HepG2 (cell line): ENCODE data around the gene ZNF700. TPM values are rescaled to one million over a fixed set of nuclear protein-coding genes. Genes with fewer than 3 reads are reported as not detected.

Experiments
- CCDC6 ChIP-seq: sonication (generic); formaldehyde crosslinking; IDR thresholded peaks from 2 replicates; pipeline ENCODE4 v1.8.1; 2022; ENCODE audit warnings: mild to moderate bottlenecking, missing genetic modification reagents, moderate library complexity
- CSRNP2 ChIP-seq: sonication (generic); formaldehyde crosslinking; conservative IDR thresholded peaks from 2 replicates; pipeline ENCODE4 v1.8.0; 2022; ENCODE audit warnings: low read depth, missing genetic modification reagents
- HNRNPH1 ChIP-seq: fragments of 200-400 bp; formaldehyde crosslinking; optimal IDR thresholded peaks from 2 replicates; pipeline ENCODE3; 2017; ENCODE audit warnings: mild to moderate bottlenecking, low read depth, low read length
- KLF6 ChIP-seq: IDR thresholded peaks from 2 replicates; pipeline ENCODE4 v1.8.0; 2016; ENCODE audit warnings: missing biosample characterization, missing genetic modification reagents
- MLXIP ChIP-seq: sonication (generic); formaldehyde crosslinking; IDR thresholded peaks from 2 replicates; pipeline ENCODE4 v1.9.0; 2021; ENCODE audit warnings: missing genetic modification reagents, borderline replicate concordance
- PHF20 ChIP-seq: sonication (generic); formaldehyde crosslinking; IDR thresholded peaks from 2 replicates; pipeline ENCODE4 v1.5.0; 2020; ENCODE audit warnings: mild to moderate bottlenecking, missing genetic modification reagents
- POLR2A ChIP-seq, 2 experiments: IDR thresholded peaks; 2 replicates each; pipeline ENCODE4 v1.6.1; 2011; ENCODE audit warnings: low read depth in 2 of 2, low read length in 2 of 2, mild to moderate bottlenecking in 1 of 2, moderate library complexity in 1 of 2; ENCODE audit not compliant: insufficient read depth in 1 of 2
- SIN3A ChIP-seq: IDR thresholded peaks from 2 replicates; pipeline ENCODE4 v1.6.1; 2011; ENCODE audit warnings: low read depth, mild to moderate bottlenecking, control low read depth, low read length, borderline replicate concordance
- SIX1 ChIP-seq: sonication (generic); formaldehyde crosslinking; IDR thresholded peaks from 2 replicates; pipeline ENCODE4 v1.4.0; 2020; ENCODE audit warnings: missing genetic modification reagents, borderline replicate concordance
- TRIM24 ChIP-seq: sonication (generic); formaldehyde crosslinking; IDR thresholded peaks from 2 replicates; pipeline ENCODE4 v1.8.0; 2022; ENCODE audit warnings: mild to moderate bottlenecking, missing genetic modification reagents
- ZC3H13 ChIP-seq: sonication (generic); formaldehyde crosslinking; IDR thresholded peaks from 2 replicates; pipeline ENCODE4 v1.8.1; 2023; ENCODE audit warnings: mild to moderate bottlenecking, missing genetic modification reagents, moderate library complexity
- ZNF451 ChIP-seq: sonication (generic); formaldehyde crosslinking; IDR thresholded peaks from 2 replicates; pipeline ENCODE4 v1.5.0; 2020; ENCODE audit warnings: mild to moderate bottlenecking, missing genetic modification reagents
- ZNF501 ChIP-seq: sonication (generic); formaldehyde crosslinking; IDR thresholded peaks from 2 replicates; pipeline ENCODE4 v1.5.1; 2020; ENCODE audit warnings: mild to moderate bottlenecking, moderate library complexity, missing genetic modification reagents
- ZNF543 ChIP-seq: sonication (generic); formaldehyde crosslinking; IDR thresholded peaks from 2 replicates; pipeline ENCODE4 v1.4.0; 2020; ENCODE audit warnings: mild to moderate bottlenecking, missing genetic modification reagents
- ZSCAN22 ChIP-seq: sonication (generic); formaldehyde crosslinking; IDR thresholded peaks from 2 replicates; pipeline ENCODE4 v1.4.0; 2020; ENCODE audit warnings: mild to moderate bottlenecking, missing genetic modification reagents
- ZSCAN30 ChIP-seq: sonication (generic); formaldehyde crosslinking; IDR thresholded peaks from 2 replicates; pipeline ENCODE4 v1.5.0; 2020; ENCODE audit warnings: mild to moderate bottlenecking, missing genetic modification reagents
- polyA plus RNA-seq, 8 experiments: library from polyadenylated mRNA; depleted of rRNA in 3 of 8; stranded (reverse) in 7 of 8; unstranded in 1 of 8; fragments of >200 nt; fragmentation: Illumina TruSeq in 4 of 8; extraction: Trizol in 4 of 8; gene quantifications; 2 replicates each; pipeline versions ENCODE4 v1.2.1 to v1.2.3, GENCODE V29; 2011 to 2016; ENCODE audit warnings: low read depth in 4 of 8, missing spikeins in 1 of 8, mixed read lengths in 1 of 8; ENCODE audit not compliant: insufficient read depth in 1 of 8
- total RNA-seq, 5 experiments: library from RNA; depleted of rRNA; stranded (reverse); fragments of >200 nt; fragmentation: Illumina TruSeq; extraction: Trizol; gene quantifications; 2 replicates each; pipeline ENCODE4 v1.2.3, GENCODE V29; 2016; ENCODE audit warnings: low read depth in 1 of 5
- TF ChIP-seq, protein P1 (sequence below): sonication (generic); formaldehyde crosslinking; IDR thresholded peaks from 2 replicates; pipeline ENCODE4 v1.4.0; 2020; ENCODE audit warnings: mild to moderate bottlenecking, missing genetic modification reagents, borderline replicate concordance
- TF ChIP-seq, protein P2 (sequence below): IDR thresholded peaks from 2 replicates; pipeline ENCODE4 v1.6.1; 2016; ENCODE audit warnings: mild to moderate bottlenecking, missing biosample characterization, missing genetic modification reagents

ZNF700 gene
- total and polyA plus RNA-seq, 2 of the 13 experiments (the other 11 are each of a cell fraction or from before 2014, with no cell fraction given) = 6.0 to 12.8 TPM

DNA sequence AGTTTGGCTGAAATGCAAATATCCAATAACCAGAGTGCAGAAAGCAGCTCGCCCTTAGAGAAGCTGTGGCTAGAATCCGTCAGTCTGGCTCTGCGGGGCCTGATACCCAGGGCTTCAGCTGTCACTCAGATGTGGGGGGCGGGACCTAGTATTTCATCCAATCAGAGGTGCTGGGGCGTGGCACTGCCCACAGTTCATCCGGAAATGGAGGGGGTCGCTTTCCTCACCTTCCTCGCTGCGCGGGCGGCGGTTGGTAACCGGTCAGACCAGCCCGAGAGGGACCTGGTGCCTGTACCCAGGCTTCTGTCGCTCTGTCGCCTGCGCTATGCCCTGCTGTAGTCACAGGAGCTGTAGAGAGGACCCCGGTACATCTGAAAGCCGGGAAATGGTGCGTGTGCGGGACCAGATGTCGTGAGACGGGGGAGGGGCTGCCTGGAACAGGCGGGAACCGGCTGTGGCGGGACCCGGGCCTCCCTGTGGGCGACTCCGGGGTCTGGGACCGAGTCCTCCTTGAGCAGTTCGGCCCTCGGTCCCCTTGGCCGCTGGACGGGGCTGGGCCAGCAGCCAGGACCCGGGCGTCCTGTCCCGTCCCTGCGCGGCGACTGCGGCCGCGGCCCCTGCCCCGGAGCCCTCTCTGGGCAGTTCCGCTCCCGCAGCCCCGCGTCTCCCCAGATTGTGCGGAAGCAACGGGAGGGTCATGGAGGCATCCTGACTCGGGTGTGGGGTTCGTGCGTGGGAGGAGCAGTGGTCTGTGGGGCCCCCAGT lies at the start of gene ZNF700 (continued):
- TF ChIP-seq MLXIP (0 out of 2 replicates have a peak, but pooled peaks have one; percentile 2), ZSCAN22 (CRISPR knock-in tag) (no peak), KLF6 (CRISPR knock-in tag) (peak; percentile 93), ZNF501 (CRISPR knock-in tag) (0 out of 2 replicates have a peak, but pooled peaks have one; percentile 51), HNRNPH1 (no peak), ZC3H13 (peak; percentile 65; the same call in 1 of the 2 replicates), PHF20 (CRISPR knock-in tag) (peak; percentile 67; the same call in 1 of the 2 replicates), ZNF451 (CRISPR knock-in tag) (peak; percentile 82; the same call in 1 of the 2 replicates), CCDC6 (CRISPR knock-in tag) (peak; percentile 71; the same call in 1 of the 2 replicates), CSRNP2 (no peak), POLR2A (IDR thresholded peaks at IDR 0.05; ENCODE audit: insufficient read depth in 1 of 2, low read depth in 2 of 2, low read length in 2 of 2) (peak; percentile 84 to 97), ZNF543 (peak; percentile 88; the same call in 1 of the 2 replicates), SIX1 (no peak), TRIM24 (CRISPR knock-in tag) (no peak), ZSCAN30 (CRISPR knock-in tag) (no peak), SIN3A (no peak)
- TF ChIP-seq, protein P1, sequence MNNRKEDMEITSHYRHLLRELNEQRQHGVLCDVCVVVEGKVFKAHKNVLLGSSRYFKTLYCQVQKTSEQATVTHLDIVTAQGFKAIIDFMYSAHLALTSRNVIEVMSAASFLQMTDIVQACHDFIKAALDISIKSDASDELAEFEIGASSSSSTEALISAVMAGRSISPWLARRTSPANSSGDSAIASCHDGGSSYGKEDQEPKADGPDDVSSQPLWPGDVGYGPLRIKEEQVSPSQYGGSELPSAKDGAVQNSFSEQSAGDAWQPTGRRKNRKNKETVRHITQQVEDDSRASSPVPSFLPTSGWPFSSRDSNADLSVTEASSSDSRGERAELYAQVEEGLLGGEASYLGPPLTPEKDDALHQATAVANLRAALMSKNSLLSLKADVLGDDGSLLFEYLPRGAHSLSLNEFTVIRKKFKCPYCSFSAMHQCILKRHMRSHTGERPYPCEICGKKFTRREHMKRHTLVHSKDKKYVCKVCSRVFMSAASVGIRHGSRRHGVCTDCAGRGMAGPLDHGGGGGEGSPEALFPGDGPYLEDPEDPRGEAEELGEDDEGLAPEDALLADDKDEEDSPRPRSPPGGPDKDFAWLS (CRISPR knock-in tag) = peak; percentile 66; the same call in 1 of the 2 replicates
- TF ChIP-seq, protein P2, sequence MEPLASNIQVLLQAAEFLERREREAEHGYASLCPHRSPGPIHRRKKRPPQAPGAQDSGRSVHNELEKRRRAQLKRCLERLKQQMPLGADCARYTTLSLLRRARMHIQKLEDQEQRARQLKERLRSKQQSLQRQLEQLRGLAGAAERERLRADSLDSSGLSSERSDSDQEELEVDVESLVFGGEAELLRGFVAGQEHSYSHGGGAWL = peak; percentile 71; the same call in 1 of the 2 replicates
